ENCODE data around the gene PRICKLE2.

Gene PRICKLE2

GRCh38 chr3:64224826-64225610, at the start of gene PRICKLE2:
Gene PRICKLE2 (minus strand): TSS chr3:64225466. CDS start chr3:64198927, 26,539 bp downstream.
- DNase-seq: no peak
- in situ Hi-C loops (cut with MboI; ENCODE audit: low pct_unique_long_range_greater_than_20kb, low sequenced_read_pairs): no loop called here

DNA sequence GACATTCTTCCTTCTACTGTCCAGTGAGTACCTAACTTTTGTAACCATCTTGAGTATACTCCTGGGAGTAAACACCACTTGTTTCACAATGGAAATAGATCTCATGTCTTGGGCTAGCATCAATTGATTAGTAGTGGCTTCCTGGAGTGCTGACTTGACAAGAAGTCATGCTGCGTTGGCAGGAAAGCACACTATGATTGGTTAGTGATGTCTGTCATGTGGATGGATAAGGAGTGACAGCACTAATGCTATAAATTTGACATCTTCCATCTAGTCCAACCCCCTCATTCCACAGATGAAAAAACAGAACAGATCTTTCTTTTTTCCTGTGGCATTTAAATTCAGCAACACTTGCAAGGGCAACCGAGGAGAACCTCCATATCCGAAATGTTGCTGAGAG, 47.6 kb upstream of the PRICKLE2 start:
- DNase-seq: no peak
- in situ Hi-C loops (cut with MboI; ENCODE audit: low pct_unique_long_range_greater_than_20kb, low sequenced_read_pairs): no loop called here

- in situ Hi-C loops (cut with MboI; ENCODE audit: low pct_unique_long_range_greater_than_20kb, low sequenced_read_pairs): no loop called here
- no peak for DNase-seq
Measured at GRCh38 chr3:64272271-64272670, 47.0 kb upstream of the PRICKLE2 start.

DNA sequence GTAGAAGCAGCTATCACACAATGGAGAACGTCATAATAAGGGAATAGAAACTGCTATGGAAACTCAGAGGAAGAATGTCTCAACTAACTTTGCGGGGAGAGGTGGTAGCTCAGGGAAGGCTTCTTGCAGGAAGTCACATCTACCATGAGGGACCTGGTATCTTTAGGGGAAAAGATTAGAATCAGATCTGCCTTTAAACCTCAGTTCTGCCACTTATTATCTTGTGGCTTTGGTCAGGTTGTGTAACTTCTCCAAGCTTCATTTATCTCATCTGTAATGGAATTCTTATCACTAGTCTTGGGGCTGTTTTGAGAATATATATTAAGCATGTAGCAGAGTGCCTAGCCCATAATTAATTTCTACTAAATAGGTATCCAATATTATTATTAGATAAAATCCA, 46.4 kb upstream of the PRICKLE2 start:
- in situ Hi-C loops (cut with MboI; ENCODE audit: low pct_unique_long_range_greater_than_20kb, low sequenced_read_pairs): no loop called here
- DNase-seq: no peak

DNA sequence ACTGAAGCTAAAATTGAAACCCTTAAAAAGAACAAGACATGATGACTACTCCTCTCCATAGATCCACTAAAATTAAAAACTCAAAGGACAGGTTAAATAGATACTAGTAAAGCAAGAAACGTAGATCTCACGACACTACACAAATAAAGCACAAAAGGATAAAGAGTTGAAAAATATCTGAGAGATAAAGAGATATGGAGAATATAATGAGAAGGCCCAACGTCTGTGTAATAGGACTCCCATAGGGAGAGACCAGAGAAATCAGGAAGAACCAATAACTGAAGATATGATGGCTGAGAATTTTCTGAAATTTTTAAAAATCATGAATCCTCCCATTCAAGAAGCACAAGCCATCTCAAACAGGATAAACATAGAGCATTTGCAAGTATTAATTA, 45.6 kb upstream of the PRICKLE2 start:
- DNase-seq: no peak
- in situ Hi-C loops (cut with MboI; ENCODE audit: low pct_unique_long_range_greater_than_20kb, low sequenced_read_pairs): no loop called here

DNA sequence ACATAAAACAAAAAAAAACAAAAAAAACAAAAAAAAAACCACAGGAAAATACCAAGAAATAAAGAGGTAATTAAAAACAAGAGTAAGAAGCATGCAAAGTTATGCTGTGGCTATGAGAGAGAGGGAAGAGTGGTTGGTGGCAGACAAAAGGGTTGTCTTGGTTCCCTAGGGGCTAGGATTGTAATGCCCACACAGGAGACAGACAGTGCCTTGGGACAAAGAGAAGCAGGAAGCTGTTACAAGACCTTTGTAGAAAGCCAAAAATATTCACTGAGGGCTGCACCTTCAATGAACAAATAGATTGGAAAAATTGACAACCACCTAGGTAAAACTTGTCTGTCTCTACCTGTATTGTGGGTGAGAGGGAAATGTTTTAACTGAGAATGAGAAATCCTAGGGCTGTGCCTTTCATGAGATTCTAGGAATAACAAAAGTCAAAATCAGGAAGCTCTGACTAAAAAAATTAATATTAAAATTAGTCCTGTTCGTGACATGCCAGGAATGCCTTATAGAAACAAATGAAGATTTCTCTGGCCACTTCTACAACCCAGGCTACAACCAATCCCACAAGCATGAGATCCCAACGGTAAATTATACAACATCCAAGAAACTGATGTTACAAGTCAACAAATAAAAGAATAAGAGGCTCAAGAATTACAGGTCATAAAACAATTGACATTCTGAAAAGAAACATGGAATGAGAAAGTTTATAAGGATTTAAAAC, 45.0 kb upstream of the PRICKLE2 start:
- DNase-seq: no peak
- in situ Hi-C loops (cut with MboI; ENCODE audit: low pct_unique_long_range_greater_than_20kb, low sequenced_read_pairs): no loop called here

DNA sequence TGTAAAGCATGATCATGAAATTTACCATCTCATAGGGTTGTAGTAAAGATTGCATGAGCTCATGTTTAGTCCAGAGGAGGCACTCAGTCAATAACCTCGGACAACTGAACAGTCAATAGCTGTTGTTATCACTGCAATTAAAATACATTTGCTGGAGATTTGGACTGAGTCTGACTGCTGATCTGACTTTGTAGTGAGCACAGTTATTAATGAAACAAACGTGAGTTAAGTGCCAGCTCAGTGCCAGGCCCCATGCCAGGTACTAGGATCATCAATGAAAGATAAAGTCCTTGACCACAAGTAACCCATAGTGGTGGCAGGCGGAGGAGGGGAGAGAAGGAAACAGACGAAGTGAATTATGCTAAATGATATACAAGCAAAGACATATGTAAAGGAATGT, 43.7 kb upstream of the PRICKLE2 start:
- DNase-seq: no peak
- in situ Hi-C loops (cut with MboI; ENCODE audit: low pct_unique_long_range_greater_than_20kb, low sequenced_read_pairs): no loop called here

- in situ Hi-C loops (cut with MboI; ENCODE audit: low pct_unique_long_range_greater_than_20kb, low sequenced_read_pairs): no loop called here
- DNase-seq: no peak
Measured at GRCh38 chr3:64267721-64268604, 42.7 kb upstream of the PRICKLE2 start.

DNA sequence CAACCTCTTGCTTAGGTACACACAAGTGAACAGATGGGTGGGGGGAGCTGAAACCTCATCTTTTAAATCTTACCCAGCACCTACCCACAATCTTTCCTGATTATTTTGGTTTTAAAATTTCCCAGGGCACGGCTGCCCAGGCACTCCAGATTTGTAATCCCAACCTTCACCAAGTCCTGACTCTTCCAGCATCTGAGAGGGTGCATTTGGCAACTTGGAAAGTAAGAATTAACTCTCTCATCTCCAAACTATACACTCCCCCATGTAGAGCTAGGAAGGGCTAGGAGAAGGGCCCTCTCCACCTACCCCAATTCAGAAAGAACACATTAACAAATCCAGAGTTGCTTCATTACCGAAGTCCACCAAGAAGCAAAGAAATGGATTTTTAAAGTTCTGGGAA, 41.7 kb upstream of the PRICKLE2 start:
- no peak for DNase-seq
- in situ Hi-C loops (cut with MboI; ENCODE audit: low pct_unique_long_range_greater_than_20kb, low sequenced_read_pairs): no loop called here

DNA sequence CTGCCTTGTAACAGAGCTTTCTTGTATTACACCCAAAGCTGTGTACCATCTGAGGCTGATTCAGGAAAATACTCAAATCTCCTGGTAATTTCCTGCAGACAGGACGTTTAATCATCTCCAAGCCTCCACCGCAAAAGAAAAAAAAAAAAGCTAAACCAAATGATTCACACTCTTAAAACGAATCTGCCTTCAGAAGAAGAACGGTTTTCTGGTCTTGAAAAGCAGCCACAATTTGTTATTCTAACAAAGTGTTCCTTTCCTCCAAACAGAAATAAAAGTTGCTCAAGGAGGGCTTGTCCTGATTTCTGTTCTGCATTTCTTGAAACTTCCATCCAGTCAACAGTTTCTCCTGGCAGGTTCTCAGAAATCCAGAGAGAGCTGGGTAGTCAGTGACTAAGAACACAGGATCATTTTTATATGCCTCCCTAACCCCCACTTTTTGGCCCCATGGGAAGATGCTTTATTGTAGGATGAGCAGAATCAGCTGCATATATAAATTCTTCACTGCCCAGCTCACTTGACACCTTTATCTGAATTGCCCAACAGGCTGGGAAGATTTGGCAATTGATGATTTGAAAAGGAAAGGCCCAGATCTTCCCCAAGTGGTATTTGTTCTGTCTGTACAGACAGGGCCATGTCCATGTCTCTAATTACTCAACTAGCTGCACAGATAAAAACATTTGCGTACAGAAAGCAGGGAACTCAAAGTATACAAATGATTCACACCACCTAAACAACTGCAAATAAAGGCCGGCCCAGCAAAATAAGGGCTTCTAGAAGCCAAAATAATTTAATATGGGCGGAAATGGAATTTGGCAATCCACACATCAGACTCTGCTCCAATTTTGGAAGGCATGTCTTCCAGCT, 41.0 kb upstream of the PRICKLE2 start:
- in situ Hi-C loops (cut with MboI; ENCODE audit: low pct_unique_long_range_greater_than_20kb, low sequenced_read_pairs): no loop called here
- no peak for DNase-seq

GRCh38 chr3:64265646-64266045, 40.4 kb upstream of the PRICKLE2 start:
- no peak for DNase-seq
- in situ Hi-C loops (cut with MboI; ENCODE audit: low pct_unique_long_range_greater_than_20kb, low sequenced_read_pairs): no loop called here

- in situ Hi-C loops (cut with MboI; ENCODE audit: low pct_unique_long_range_greater_than_20kb, low sequenced_read_pairs): no loop called here
- DNase-seq: no peak
Measured at GRCh38 chr3:64264501-64265109, 39.3 kb upstream of the PRICKLE2 start.

GRCh38 chr3:64262574-64263114, 37.4 kb upstream of the PRICKLE2 start:
- in situ Hi-C loops (cut with MboI; ENCODE audit: low pct_unique_long_range_greater_than_20kb, low sequenced_read_pairs): no loop called here
- no peak for DNase-seq

DNA sequence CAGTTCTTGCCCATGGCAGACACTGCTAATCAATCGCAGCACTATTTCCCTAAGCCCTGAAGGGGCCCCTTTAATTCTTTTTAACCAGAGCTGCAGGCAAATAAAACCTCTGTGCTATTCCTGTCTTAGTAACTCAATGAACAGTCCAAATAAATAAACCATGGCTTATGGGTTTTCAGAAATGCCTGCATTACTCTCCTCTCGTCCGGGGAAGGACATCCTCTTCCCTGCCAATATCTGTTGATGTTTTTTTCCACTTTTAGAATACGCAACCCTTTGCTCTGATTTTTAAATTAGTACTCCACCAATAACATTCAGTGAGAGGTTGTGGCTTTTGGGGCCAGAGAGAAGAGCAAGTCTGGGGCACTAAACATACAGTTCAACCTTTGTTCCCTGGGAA, 35.2 kb upstream of the PRICKLE2 start:
- in situ Hi-C loops (cut with MboI; ENCODE audit: low pct_unique_long_range_greater_than_20kb, low sequenced_read_pairs): no loop called here
- DNase-seq: no peak

- in situ Hi-C loops (cut with MboI; ENCODE audit: low pct_unique_long_range_greater_than_20kb, low sequenced_read_pairs): no loop called here
- no peak for DNase-seq
Measured at GRCh38 chr3:64259636-64260035, 34.4 kb upstream of the PRICKLE2 start.

DNA sequence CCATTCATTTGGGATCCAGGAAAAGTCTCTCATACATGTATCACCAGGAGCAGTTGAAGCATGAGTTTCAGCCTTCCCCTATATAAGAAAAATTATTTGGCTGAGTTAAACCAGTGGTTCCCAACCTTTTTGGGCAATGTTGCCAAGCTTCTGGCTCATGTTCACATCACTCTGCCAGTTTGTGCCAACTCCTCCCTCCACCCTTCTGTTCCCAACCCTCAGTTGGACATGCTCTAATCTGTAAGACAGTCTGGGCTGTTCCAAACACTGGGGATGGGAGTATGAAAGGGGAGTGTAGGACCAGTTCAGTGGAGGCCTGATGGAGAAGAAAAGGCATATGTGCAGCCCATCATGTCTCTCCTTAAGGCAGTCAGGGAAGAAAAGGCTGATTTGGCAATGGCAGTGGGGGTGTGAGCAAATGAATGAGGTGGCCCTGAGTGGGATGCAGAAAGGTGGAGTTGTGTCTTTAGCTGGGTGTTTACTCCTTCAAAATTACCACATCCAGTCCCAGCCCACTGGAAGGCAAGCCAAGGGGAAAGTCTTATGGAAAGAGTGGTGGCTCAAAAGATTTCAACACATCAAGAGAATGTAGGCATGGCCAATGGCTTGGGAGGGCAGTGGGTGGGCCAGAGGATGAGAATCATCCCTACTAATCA, 32.0 kb upstream of the PRICKLE2 start:
- in situ Hi-C loops (cut with MboI; ENCODE audit: low pct_unique_long_range_greater_than_20kb, low sequenced_read_pairs): no loop called here
- DNase-seq: no peak

- DNase-seq: no peak
- in situ Hi-C loops (cut with MboI; ENCODE audit: low pct_unique_long_range_greater_than_20kb, low sequenced_read_pairs): no loop called here
Measured at GRCh38 chr3:64255741-64256340, 30.6 kb upstream of the PRICKLE2 start.

Measured in KBM-7 (cell line).